ENCODE measurements around the gene SCAF1.

- TF ChIP-seq TAF1 (IDR thresholded peaks at IDR 0.05; ENCODE audit: low read depth) = no peak
- TF ChIP-seq CTCF (IDR thresholded peaks at IDR 0.05; ENCODE audit: poor library complexity, severe bottlenecking) = no peak
- TF ChIP-seq POLR2AphosphoS5 (IDR thresholded peaks at IDR 0.05) = no peak
- TF ChIP-seq EZH2 (IDR thresholded peaks at IDR 0.05; ENCODE audit: borderline replicate concordance, insufficient read depth, low read length, poor library complexity, severe bottlenecking) = no peak
- no peak for TF ChIP-seq REST (IDR thresholded peaks at IDR 0.05; ENCODE audit: borderline replicate concordance)
- no peak for TF ChIP-seq RAD21 (conservative IDR thresholded peaks at IDR 0.05)
- no peak for TF ChIP-seq EP300 (conservative IDR thresholded peaks at IDR 0.05; ENCODE audit: poor library complexity, severe bottlenecking)
- no peak for TF ChIP-seq SMC3 (conservative IDR thresholded peaks at IDR 0.05; ENCODE audit: poor library complexity)
These were observed 3.6 kb downstream of the SCAF1 start for GRCh38 chr19:49645592-49645991.
